Stimulated activated CD4-positive, alpha-beta T cell treated with anti-CD3 and anti-CD28 coated beads, Interleukin-1b, Interleukin-23, amount 100 ng/mL, for 24 hours (primary cell): Measurements from ENCODE around the gene ITFG2.
A peak's percentile ranks its signal among the peaks of the same experiment; 100 is the strongest.

Experiments used
- DNase-seq, 4 experiments: peaks; one replicate each; pipeline ENCODE4 v3.0.0-alpha.2; 2020; ENCODE audit warnings: low read depth in 4 of 4, low spot score in 1 of 4

ITFG2 gene

GRCh38 chr12:2795291-2796186, 16.9 kb upstream of the ITFG2 start:
- DNase-seq = peak in 3 of 4 experiments; percentile 44 to 71 (median 58)

DNA sequence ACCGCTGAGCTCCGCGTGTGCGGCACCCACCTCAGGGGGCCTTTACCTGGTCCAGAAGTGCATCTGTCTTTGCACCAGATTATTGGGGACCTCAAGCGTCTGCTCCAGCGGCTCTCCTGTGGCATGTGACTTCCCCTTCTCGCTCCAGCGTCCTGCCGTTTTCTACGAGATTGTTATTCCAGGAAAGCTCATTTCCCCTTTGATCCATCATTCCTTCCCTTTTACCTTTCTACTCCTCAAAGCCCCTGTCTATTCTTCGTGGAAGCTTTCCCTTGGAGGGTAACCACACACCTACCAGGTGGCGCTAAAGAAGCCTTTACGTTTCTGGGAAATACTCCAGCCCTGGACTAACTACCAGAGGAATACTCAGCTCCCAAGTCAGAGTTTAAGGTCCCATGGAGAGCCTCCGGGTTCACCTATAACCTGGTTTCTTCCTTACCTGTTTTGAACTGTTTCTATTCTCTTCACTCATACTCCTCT, 16.2 kb upstream of the ITFG2 start:
- DNase-seq = no peak

- no peak for DNase-seq
These were observed 14.6 kb upstream of the ITFG2 start for GRCh38 chr12:2797721-2798418.

- no peak for DNase-seq
These were observed 12.4 kb upstream of the ITFG2 start for GRCh38 chr12:2800046-2800570.

GRCh38 chr12:2801044-2801783, 11.3 kb upstream of the ITFG2 start:
- DNase-seq = no peak

DNA sequence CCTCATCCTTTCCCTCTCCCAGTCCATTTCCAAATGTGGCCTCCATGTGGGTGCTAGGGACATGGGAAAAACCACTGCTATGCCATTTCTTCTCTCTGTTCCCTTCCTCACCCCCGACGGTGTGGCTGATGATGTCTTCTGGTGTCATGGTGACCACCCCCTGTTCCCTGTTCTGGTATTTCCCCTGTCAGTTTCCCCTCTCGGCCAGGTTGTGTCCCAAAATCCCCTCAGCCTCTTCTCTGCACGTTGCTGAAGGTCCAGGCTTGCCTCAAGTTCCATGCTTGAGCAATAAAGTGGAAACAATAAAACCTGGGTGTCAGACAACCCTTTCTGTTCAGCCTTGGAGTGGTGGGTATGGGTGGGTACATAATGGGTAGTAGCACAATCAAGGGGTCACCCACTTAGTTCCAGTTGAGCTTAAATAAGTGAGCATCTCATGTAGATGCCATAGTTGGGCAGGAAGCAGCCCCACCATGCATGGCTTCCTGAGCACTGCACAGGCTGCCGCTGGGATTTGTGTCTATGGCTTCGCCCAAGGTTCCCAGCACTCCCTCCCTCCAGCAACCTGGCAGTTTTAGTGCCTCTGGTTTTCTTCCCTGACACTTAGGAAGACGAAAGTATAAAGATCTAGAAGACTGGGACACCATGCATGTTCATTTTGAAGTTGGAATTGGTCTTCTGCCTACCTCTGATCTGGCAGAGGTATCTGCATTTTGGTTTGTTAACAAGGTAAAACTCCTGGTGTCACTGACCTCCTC, 8.7 kb upstream of the ITFG2 start:
- DNase-seq = no peak

DNA sequence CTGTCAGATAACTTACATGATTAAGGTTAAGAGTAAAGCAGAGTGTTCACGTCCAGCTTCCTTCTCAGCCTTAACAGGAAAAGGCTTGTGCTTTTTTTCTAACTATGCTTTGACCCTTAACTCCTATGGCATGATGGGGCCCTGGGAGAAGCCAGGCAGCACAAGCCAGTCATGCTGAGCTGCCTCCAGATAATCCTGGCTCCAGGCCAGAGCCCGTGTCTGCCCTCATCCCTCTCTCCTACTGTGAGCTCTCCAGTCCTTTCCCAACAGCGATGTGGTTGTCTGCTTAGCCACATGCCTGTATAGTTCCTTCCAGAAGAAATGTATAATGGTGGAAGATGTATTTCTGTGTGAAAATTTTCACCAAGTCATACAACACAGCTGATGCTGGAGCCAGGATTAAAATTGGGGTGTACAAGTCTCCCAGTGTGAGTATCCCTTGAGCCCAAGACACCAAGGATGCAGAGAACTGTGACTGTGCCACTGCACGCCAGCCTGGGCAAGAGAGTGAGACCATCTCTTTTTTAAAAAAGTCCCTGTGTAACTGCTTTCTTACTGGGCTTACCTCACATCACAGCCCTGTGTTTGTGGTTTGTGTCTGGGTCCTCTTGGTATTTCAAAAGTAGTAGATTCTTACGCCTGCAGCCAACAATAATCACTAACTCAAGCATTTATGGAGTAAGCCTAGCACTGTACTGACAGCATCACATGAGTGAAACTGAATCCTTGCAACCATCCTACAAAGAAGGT, 7.9 kb upstream of the ITFG2 start:
- no peak for DNase-seq

DNA sequence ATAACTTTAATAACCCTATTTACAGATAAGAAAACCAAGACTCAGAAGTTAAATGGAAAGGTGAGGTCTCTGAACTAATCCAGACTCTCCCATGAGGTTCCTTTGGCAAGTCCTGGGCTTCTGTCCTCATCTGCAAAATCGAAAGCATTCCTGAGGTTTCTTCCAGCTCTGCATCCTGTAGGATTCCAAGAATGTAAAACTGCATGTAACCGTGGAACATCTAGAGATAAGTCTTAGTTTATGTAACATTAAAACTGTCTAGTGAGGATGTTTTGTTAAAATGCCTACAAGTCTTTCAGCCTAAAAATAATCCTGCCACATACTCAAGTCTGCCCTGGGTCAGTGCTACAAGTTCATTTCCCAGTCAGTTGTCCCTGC, 7.3 kb upstream of the ITFG2 start:
- DNase-seq = no peak

- DNase-seq = no peak
These were observed 5.8 kb upstream of the ITFG2 start for GRCh38 chr12:2806700-2807099.

DNA sequence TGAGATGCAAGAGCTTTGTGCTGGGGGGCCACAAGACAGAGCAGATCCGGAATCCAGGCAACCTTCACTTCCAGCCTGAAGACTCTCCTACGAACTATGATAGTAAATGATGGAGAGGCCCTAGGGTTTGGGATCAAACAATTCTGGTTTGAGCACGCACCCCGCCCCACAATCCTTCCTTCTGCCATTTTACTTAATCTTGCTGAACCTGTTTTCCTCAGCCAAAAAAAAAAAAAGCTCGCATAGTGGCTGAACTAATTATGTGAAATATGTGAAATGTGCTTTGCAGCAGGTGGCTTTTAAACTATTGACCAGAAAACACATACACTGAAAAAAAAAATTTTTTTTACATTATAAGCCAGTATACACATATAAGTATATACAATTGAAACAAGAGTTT, 667 bp upstream of the ITFG2 start:
- DNase-seq = no peak

DNA sequence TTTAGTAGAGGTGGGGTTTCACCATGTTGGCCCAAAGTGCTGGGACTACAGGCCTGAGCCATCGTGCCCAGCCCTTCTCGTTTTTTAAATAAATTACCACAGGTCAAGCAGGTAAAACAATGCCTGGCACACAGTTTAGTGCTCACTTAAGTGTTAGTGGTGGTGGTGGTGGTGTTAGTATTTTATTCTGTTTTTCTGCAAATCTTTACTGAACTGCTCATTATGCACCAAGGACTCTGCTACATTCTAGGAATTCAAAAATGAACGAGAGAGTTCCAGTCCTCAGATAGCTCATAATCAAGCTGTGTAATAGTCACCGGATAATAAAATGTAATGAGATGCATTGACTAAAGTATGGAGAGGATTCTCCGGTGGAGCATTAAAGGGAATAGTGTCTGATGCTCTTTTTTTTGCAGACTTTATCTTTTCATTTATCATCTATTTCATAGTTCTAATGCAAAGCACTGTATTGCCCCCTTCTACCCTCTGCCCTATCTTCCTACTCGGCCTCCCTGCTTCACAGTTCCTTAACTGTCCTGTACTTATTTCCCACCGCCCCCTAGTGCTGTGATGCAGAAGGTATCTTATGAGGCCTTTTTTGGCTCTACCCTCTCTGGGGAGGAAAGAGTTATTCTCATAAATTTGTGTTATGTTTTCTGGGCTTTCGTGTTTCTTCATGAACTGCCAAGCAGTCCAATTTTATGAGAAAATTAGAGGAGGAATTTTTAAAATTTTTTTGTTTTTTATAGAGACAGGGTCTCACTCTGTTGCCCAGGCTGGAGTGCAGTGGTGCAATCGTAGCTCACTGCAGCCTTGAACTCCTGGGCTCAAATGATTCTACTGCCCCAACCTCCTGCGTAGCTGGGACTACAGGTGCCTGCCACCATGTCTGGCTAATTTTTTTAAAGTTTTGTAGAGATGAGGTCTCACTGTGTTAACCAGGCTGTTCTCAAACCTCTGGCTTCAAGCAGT, 1.0 kb downstream of the ITFG2 start:
- peak in 1 of 4 experiments; percentile 40 for DNase-seq

GRCh38 chr12:2819810-2820209, 7.3 kb downstream of the ITFG2 start:
- DNase-seq = no peak

GRCh38 chr12:2820432-2820831, 8.0 kb downstream of the ITFG2 start:
- DNase-seq = no peak

- DNase-seq = no peak
These were observed 11.0 kb downstream of the ITFG2 start for GRCh38 chr12:2823483-2823882.

DNA sequence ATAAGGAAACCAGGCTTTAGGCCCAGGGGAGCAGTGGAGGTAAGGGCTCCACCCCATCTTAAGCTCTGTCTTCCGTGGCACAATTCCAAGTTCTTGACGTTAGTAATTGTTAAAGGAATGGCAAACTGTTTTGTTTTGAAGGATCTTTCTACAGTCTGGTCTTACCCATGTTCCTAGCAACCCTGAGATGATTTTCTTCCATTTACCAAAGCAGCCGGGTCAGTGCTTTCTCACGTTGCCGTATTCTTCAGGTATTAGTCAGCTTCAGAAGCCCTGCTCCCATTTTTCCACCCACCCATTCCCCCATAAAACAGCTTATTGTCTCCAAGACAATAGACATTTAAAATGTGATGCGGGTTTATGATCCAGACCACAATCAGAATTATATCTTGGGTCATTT, 12.1 kb downstream of the ITFG2 start:
- no peak for DNase-seq

- no peak for DNase-seq
These were observed 12.7 kb downstream of the ITFG2 start for GRCh38 chr12:2825132-2825531.

GRCh38 chr12:2826036-2826435, 13.6 kb downstream of the ITFG2 start:
- DNase-seq = no peak

GRCh38 chr12:2826721-2827515, 14.4 kb downstream of the ITFG2 start:
- DNase-seq = no peak
